SU-DHL-6 (cell line): Measurements from ENCODE around the gene FOXO6.

Experiments used
- H2AFZ ChIP-seq: fragments of 200-600 bp; sonication (generic); 2 replicates; pipeline ENCODE4 v1.6.1; 2014; ENCODE audit warnings: low read depth, mild to moderate bottlenecking, moderate library complexity, mixed read lengths, antibody characterized with exemption, low read length; ENCODE audit not compliant: severe bottlenecking
- H3F3A ChIP-seq: fragments of 200-600 bp; shearing (Covaris generic); 2 replicates; pipeline ENCODE4 v1.6.0; 2016; ENCODE audit warnings: antibody characterized with exemption, mild to moderate bottlenecking; ENCODE audit not compliant: insufficient read depth
- H3K27ac ChIP-seq: fragments of 200-600 bp; sonication (generic); 2 replicates; pipeline ENCODE4 v1.5.1; 2016; ENCODE audit warnings: low read depth, mild to moderate bottlenecking, low read length, moderate library complexity, mixed read lengths
- H3K27me3 ChIP-seq: fragments of 200-600 bp; sonication (generic), shearing (Covaris generic); 2 replicates; pipeline ENCODE4 v1.6.0; 2014; ENCODE audit warnings: mild to moderate bottlenecking, low read length
- H3K36me3 ChIP-seq: fragments of 200-600 bp; sonication (generic); 2 replicates; pipeline ENCODE4 v1.6.1; 2014; ENCODE audit warnings: mild to moderate bottlenecking, low read length, mixed read lengths
- H3K4me2 ChIP-seq: fragments of 300-600, 200-600 bp; shearing (Covaris generic), sonication (generic); 2 replicates; pipeline ENCODE4 v1.6.0; 2014; ENCODE audit warnings: low read length, low read depth, mild to moderate bottlenecking; ENCODE audit not compliant: poor library complexity, severe bottlenecking
- H3K4me3 ChIP-seq: fragments of 200-600 bp; sonication (generic); 2 replicates; pipeline ENCODE4 v1.5.1; 2014; ENCODE audit warnings: antibody characterized with exemption, low read length, mild to moderate bottlenecking, mixed read lengths; ENCODE audit not compliant: insufficient read depth, poor library complexity, severe bottlenecking
- H3K79me2 ChIP-seq: fragments of 200-600 bp; sonication (generic); 2 replicates; pipeline ENCODE4 v1.6.1; 2014; ENCODE audit warnings: mild to moderate bottlenecking, low read length, moderate library complexity; ENCODE audit not compliant: insufficient read depth
- H3K9ac ChIP-seq: fragments of 200-600 bp; sonication (generic); 2 replicates; pipeline ENCODE4 v1.7.0; 2014; ENCODE audit warnings: mild to moderate bottlenecking, low read length
- H3K9me2 ChIP-seq: fragments of 200-600 bp; sonication (generic); replicated peaks from 2 replicates; pipeline ENCODE4 v1.6.1; 2014; ENCODE audit warnings: low read length; ENCODE audit not compliant: insufficient read depth
- H3K9me3 ChIP-seq: fragments of 200-600 bp; sonication (generic); 2 replicates; pipeline ENCODE4 v1.6.1; 2014; ENCODE audit warnings: low read length, mixed read lengths; ENCODE audit not compliant: insufficient read depth
- H4K20me1 ChIP-seq: fragments of 200-600 bp; sonication (generic); 2 replicates; pipeline ENCODE4 v1.6.1; 2014; ENCODE audit warnings: low read depth, mild to moderate bottlenecking, antibody characterized with exemption, low read length, moderate library complexity, mixed read lengths
- EZH2phosphoT487 ChIP-seq: fragments of 200-600 bp; sonication (generic), shearing (Covaris generic); conservative IDR thresholded peaks from 2 replicates; pipeline ENCODE4 v1.6.1; 2018; ENCODE audit warnings: mild to moderate bottlenecking, antibody characterized with exemption, low read length, moderate library complexity, mixed read lengths
- TF ChIP-seq, protein P1 (sequence below): fragments of 200-600 bp; sonication (generic); IDR thresholded peaks from one replicate; pipeline ENCODE4 v1.5.1; 2017; ENCODE audit warnings: antibody characterized with exemption, mild to moderate bottlenecking, low read length, moderate library complexity; ENCODE audit not compliant: insufficient read depth, poor library complexity, severe bottlenecking

FOXO6 gene

DNA sequence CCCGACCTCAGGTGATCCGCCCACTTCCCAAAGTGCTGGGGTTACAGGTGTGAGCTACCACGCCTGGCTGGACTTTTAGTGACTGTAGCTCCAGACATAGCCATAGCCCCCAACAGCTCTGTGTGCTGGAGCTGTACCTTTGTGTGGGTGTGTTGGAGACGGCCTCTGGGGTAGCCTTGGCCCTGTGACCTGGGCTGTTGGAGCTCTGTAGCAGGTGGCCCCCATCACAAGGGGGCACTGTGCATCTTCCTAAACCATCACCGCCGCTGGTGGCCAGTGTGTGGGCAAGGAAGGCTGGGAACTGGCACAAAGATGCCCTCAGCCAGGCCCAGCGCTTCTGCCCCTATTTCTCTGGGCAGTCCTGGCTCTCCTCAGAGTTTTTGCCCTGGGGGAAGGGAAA, 38.4 kb upstream of the FOXO6 start:
- Histone ChIP-seq H4K20me1 (no peaks in the 10 kb centered on the region), H2AFZ (no peak overlapping the region)

GRCh38 chr1:41323243-41323642, 38.0 kb upstream of the FOXO6 start:
- TF ChIP-seq, protein P1, sequence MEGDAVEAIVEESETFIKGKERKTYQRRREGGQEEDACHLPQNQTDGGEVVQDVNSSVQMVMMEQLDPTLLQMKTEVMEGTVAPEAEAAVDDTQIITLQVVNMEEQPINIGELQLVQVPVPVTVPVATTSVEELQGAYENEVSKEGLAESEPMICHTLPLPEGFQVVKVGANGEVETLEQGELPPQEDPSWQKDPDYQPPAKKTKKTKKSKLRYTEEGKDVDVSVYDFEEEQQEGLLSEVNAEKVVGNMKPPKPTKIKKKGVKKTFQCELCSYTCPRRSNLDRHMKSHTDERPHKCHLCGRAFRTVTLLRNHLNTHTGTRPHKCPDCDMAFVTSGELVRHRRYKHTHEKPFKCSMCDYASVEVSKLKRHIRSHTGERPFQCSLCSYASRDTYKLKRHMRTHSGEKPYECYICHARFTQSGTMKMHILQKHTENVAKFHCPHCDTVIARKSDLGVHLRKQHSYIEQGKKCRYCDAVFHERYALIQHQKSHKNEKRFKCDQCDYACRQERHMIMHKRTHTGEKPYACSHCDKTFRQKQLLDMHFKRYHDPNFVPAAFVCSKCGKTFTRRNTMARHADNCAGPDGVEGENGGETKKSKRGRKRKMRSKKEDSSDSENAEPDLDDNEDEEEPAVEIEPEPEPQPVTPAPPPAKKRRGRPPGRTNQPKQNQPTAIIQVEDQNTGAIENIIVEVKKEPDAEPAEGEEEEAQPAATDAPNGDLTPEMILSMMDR = no peak
- TF ChIP-seq EZH2phosphoT487 = no peak
- Histone ChIP-seq H3K4me3 (no peak overlapping the region), H3K9me3 (no peaks in the 10 kb centered on the region), H3K4me2 (no peak overlapping the region), H2AFZ (no peak overlapping the region), H4K20me1 (no peaks in the 10 kb centered on the region), H3K27ac (no peak overlapping the region), H3K9me2 (no peaks in the 10 kb centered on the region), H3K27me3 (no peaks in the 10 kb centered on the region), H3K36me3 (no peaks in the 10 kb centered on the region), H3K9ac (no peak overlapping the region), H3K79me2 (no peaks in the 10 kb centered on the region), H3F3A (no peaks in the 10 kb centered on the region)

More for the DNA sequence above, 38.4 kb upstream of the FOXO6 start:
- no peaks in the 10 kb centered on the region for H3K79me2 ChIP-seq
- no peaks in the 10 kb centered on the region for H3K9me3 ChIP-seq
- H3K9me2 ChIP-seq = no peaks in the 10 kb centered on the region
- no peak overlapping the region for H3K9ac ChIP-seq
- H3K36me3 ChIP-seq = no peaks in the 10 kb centered on the region
- TF ChIP-seq, protein P1 = peak; percentile 43
- TF ChIP-seq EZH2phosphoT487 = no peak
- no peak overlapping the region for H3K27ac ChIP-seq
- no peaks in the 10 kb centered on the region for H3K27me3 ChIP-seq
- H3K4me3 ChIP-seq = no peak overlapping the region
- no peaks in the 10 kb centered on the region for H3F3A ChIP-seq
- no peak overlapping the region for H3K4me2 ChIP-seq

DNA sequence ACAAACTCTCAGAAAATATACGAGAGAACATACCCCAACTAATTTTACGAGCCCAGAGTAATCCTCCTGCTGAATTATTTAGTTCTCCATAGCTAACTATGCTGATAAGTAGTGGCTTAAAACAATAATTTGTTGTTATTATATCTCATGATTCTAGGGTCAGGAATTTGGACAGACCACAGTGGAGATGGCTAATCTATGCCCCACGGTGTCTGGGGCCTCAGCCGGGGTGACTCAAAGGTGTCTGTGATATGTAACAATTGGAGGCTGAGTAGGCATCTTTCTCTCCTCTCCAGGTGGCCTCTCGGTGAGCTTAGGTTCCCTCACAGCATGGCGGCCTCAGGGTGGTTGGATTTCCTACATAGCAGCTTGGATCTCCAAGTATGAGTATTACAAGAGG, 35.4 kb upstream of the FOXO6 start:
- Histone ChIP-seq H2AFZ (no peak overlapping the region), H3K4me2 (no peak overlapping the region), H3K9me2 (no peaks in the 10 kb centered on the region), H3K4me3 (no peak overlapping the region), H3F3A (no peaks in the 10 kb centered on the region), H3K27me3 (no peaks in the 10 kb centered on the region), H3K27ac (no peak overlapping the region), H4K20me1 (no peaks in the 10 kb centered on the region), H3K36me3 (no peaks in the 10 kb centered on the region), H3K79me2 (no peaks in the 10 kb centered on the region), H3K9me3 (no peaks in the 10 kb centered on the region), H3K9ac (no peak overlapping the region)
- TF ChIP-seq, protein P1 = no peak
- TF ChIP-seq EZH2phosphoT487 = no peak
